HepG2 (cell line): Measurements from ENCODE around the gene PEX3. TPM values are rescaled to one million over a fixed set of nuclear protein-coding genes. Genes with fewer than 3 reads are reported as not detected.
A peak's percentile ranks its signal among the peaks of the same experiment; 100 is the strongest.

ENCODE experiments used
- CEBPG ChIP-seq: IDR thresholded peaks from 2 replicates; pipeline ENCODE4 v1.6.1; 2016
- FOXO4 ChIP-seq: sonication (generic); formaldehyde crosslinking; conservative IDR thresholded peaks from 2 replicates; pipeline ENCODE4 v1.8.1; 2023; ENCODE audit warnings: missing genetic modification reagents
- HINFP ChIP-seq: sonication (generic); formaldehyde crosslinking; IDR thresholded peaks from 2 replicates; pipeline ENCODE4 v1.4.0; 2020; ENCODE audit warnings: low read depth, mild to moderate bottlenecking, missing genetic modification reagents
- IRF2 ChIP-seq: IDR thresholded peaks from 2 replicates; pipeline ENCODE4 v1.6.1; 2018; ENCODE audit warnings: missing genetic modification reagents, missing compliant biosample characterization
- JUN ChIP-seq: sonication (generic); formaldehyde crosslinking; IDR thresholded peaks from 2 replicates; pipeline ENCODE4 v1.4.0; 2020; ENCODE audit warnings: mild to moderate bottlenecking, missing genetic modification reagents
- MBD4 ChIP-seq: IDR thresholded peaks from 2 replicates; pipeline ENCODE4 v1.6.1; 2012; ENCODE audit warnings: low read length, inconsistent platforms, borderline replicate concordance
- MED13 ChIP-seq: sonication (generic); formaldehyde crosslinking; IDR thresholded peaks from 2 replicates; pipeline ENCODE4 v1.5.0; 2020; ENCODE audit warnings: missing genetic modification reagents
- ONECUT2 ChIP-seq: sonication (generic); formaldehyde crosslinking; IDR thresholded peaks from 2 replicates; pipeline ENCODE4 v1.4.0; 2020; ENCODE audit warnings: missing genetic modification reagents
- REST ChIP-seq, 2 experiments: IDR thresholded peaks; 2 replicates each; pipeline ENCODE4 v1.6.1; 2011 to 2012; ENCODE audit warnings: low read length in 2 of 2, borderline replicate concordance in 1 of 2, low read depth in 1 of 2, mild to moderate bottlenecking in 1 of 2, moderate library complexity in 1 of 2
- SOX13 ChIP-seq, 3 experiments: fragments of 450-650 bp in 1 of 3; sonication (generic) in 1 of 3; formaldehyde crosslinking in 1 of 3; IDR thresholded peaks in 2 of 3; conservative IDR thresholded peaks in 1 of 3; 2 replicates each; pipeline versions ENCODE4 v1.5.0 to v1.6.1; 2016 to 2020; ENCODE audit warnings: antibody characterized with exemption in 1 of 3, mild to moderate bottlenecking in 1 of 3, missing compliant biosample characterization in 1 of 3, missing genetic modification reagents in 1 of 3, moderate library complexity in 1 of 3
- TBX3 ChIP-seq: fragments of 450-650 bp; IDR thresholded peaks from 2 replicates; pipeline ENCODE4 v1.6.1; 2017; ENCODE audit warnings: antibody characterized with exemption, mild to moderate bottlenecking, inconsistent platforms, borderline replicate concordance
- TFDP1 ChIP-seq: IDR thresholded peaks from 2 replicates; pipeline ENCODE4 v1.6.1; 2016; ENCODE audit warnings: missing compliant biosample characterization, missing genetic modification reagents, borderline replicate concordance
- TRIM22 ChIP-seq: fragments of 450-650 bp; IDR thresholded peaks from 2 replicates; pipeline ENCODE4 v1.6.1; 2017
- TRIM24 ChIP-seq: sonication (generic); formaldehyde crosslinking; IDR thresholded peaks from 2 replicates; pipeline ENCODE4 v1.8.0; 2022; ENCODE audit warnings: mild to moderate bottlenecking, missing genetic modification reagents
- U2AF1 ChIP-seq: fragments of 200-400 bp; formaldehyde crosslinking; optimal IDR thresholded peaks from 2 replicates; pipeline ENCODE3; 2017; ENCODE audit warnings: mild to moderate bottlenecking, low read depth, low read length
- ZBTB34 ChIP-seq: sonication (generic); formaldehyde crosslinking; IDR thresholded peaks from 2 replicates; pipeline ENCODE4 v1.8.0; 2022; ENCODE audit warnings: mild to moderate bottlenecking, missing genetic modification reagents
- ZNF597 ChIP-seq: sonication (generic); formaldehyde crosslinking; IDR thresholded peaks from 2 replicates; pipeline ENCODE4 v1.5.0; 2020; ENCODE audit warnings: missing genetic modification reagents
- polyA plus RNA-seq, 8 experiments: library from polyadenylated mRNA; depleted of rRNA in 3 of 8; stranded (reverse) in 7 of 8; unstranded in 1 of 8; fragments of >200 nt; fragmentation: Illumina TruSeq in 4 of 8; extraction: Trizol in 4 of 8; gene quantifications; 2 replicates each; pipeline versions ENCODE4 v1.2.1 to v1.2.3, GENCODE V29; 2011 to 2016; ENCODE audit warnings: low read depth in 4 of 8, missing spikeins in 1 of 8, mixed read lengths in 1 of 8; ENCODE audit not compliant: insufficient read depth in 1 of 8
- total RNA-seq, 5 experiments: library from RNA; depleted of rRNA; stranded (reverse); fragments of >200 nt; fragmentation: Illumina TruSeq; extraction: Trizol; gene quantifications; 2 replicates each; pipeline ENCODE4 v1.2.3, GENCODE V29; 2016; ENCODE audit warnings: low read depth in 1 of 5

Gene PEX3
- total and polyA plus RNA-seq, 2 of the 13 experiments (the other 11 are each of a cell fraction or from before 2014, with no cell fraction given): 30.9 to 40.8 TPM

GRCh38 chr6:143410859-143411270, 39.7 kb upstream of the PEX3 start (continued):
- TF ChIP-seq TFDP1: no peak
- TF ChIP-seq ONECUT2 (CRISPR knock-in tag): peak; percentile 68
- 0 out of 2 replicates have a peak, but pooled peaks have one; percentile 58 for TF ChIP-seq FOXO4 (CRISPR knock-in tag)
- TF ChIP-seq TRIM22: no peak
- TF ChIP-seq IRF2: peak; percentile 57; the same call in 1 of the 2 replicates
- TF ChIP-seq JUN (CRISPR knock-in tag): 0 out of 2 replicates have a peak, but pooled peaks have one; percentile 63
- peak; percentile 84 for TF ChIP-seq CEBPG (CRISPR knock-in tag)
- TF ChIP-seq U2AF1: no peak
- TF ChIP-seq MED13 (CRISPR knock-in tag): peak; percentile 73; the same call in 1 of the 2 replicates
- peak; percentile 60; the same call in 1 of the 2 replicates for TF ChIP-seq MBD4
- peak; percentile 76; the same call in 1 of the 2 replicates for TF ChIP-seq SOX13 (IDR thresholded peaks at IDR 0.05)
- TF ChIP-seq SOX13 (CRISPR knock-in tag; conservative IDR thresholded peaks at IDR 0.05 in 1 of 2, IDR thresholded peaks at IDR 0.05 in 1 of 2): peak in 1 of 2 experiments; percentile 92; a peak in 2 of 4 replicates
- no peak for TF ChIP-seq HINFP
- peak in 1 of 2 experiments; percentile 42; a peak in 1 of 4 replicates for TF ChIP-seq REST (IDR thresholded peaks at IDR 0.05; ENCODE audit: borderline replicate concordance in 1 of 2, low read depth in 1 of 2, low read length in 2 of 2)
- TF ChIP-seq ZBTB34 (CRISPR knock-in tag): no peak; the same call in 1 of the 2 replicates
- peak; percentile 62; the same call in 1 of the 2 replicates for TF ChIP-seq TBX3
- no peak for TF ChIP-seq ZNF597
- TF ChIP-seq TRIM24: no peak
